Ishikawa (cell line): ENCODE results near the gene ARFGEF3.

Experiments
- CREB1 ChIP-seq: IDR thresholded peaks from 2 replicates; pipeline ENCODE4 v1.6.1; 2012; ENCODE audit warnings: low read depth
- NFIC ChIP-seq: IDR thresholded peaks from 2 replicates; pipeline ENCODE4 v1.6.1; 2012
- TAF1 ChIP-seq: IDR thresholded peaks from 2 replicates; pipeline ENCODE4 v1.6.1; 2012; ENCODE audit warnings: low read depth, mild to moderate bottlenecking
- TF ChIP-seq, protein P1 (sequence below): IDR thresholded peaks from 2 replicates; pipeline ENCODE4 v1.6.1; 2012
- TF ChIP-seq, protein P2 (sequence below): IDR thresholded peaks from 2 replicates; pipeline ENCODE4 v1.6.1; 2012; ENCODE audit warnings: low read depth, mild to moderate bottlenecking

DNA sequence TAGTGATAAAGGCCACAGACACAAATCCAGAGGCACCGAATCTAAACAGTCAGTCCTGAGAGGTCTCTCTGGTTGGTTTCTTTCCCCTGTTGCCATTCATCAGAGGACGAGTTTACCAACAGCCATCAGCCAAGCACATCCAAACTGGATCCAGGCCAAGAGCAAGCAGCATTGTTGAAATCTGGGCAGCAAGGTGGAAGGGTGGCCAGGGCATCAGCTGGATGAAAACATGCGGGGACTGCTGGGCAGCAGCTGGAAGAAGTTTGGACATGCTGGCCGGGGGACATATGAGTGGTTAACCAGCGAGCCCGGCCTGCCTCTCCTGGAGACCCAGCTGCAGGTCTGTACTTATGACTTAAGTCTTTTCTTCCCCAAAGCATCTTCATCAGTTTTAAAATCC lies 216.1 kb downstream of the ARFGEF3 start, which contains the start of gene SMIM28:
- TF ChIP-seq, protein P1, sequence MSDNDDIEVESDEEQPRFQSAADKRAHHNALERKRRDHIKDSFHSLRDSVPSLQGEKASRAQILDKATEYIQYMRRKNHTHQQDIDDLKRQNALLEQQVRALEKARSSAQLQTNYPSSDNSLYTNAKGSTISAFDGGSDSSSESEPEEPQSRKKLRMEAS = no peak
- TF ChIP-seq TAF1 (no peak), CREB1 (no peak), NFIC (no peak)
- TF ChIP-seq, protein P2, sequence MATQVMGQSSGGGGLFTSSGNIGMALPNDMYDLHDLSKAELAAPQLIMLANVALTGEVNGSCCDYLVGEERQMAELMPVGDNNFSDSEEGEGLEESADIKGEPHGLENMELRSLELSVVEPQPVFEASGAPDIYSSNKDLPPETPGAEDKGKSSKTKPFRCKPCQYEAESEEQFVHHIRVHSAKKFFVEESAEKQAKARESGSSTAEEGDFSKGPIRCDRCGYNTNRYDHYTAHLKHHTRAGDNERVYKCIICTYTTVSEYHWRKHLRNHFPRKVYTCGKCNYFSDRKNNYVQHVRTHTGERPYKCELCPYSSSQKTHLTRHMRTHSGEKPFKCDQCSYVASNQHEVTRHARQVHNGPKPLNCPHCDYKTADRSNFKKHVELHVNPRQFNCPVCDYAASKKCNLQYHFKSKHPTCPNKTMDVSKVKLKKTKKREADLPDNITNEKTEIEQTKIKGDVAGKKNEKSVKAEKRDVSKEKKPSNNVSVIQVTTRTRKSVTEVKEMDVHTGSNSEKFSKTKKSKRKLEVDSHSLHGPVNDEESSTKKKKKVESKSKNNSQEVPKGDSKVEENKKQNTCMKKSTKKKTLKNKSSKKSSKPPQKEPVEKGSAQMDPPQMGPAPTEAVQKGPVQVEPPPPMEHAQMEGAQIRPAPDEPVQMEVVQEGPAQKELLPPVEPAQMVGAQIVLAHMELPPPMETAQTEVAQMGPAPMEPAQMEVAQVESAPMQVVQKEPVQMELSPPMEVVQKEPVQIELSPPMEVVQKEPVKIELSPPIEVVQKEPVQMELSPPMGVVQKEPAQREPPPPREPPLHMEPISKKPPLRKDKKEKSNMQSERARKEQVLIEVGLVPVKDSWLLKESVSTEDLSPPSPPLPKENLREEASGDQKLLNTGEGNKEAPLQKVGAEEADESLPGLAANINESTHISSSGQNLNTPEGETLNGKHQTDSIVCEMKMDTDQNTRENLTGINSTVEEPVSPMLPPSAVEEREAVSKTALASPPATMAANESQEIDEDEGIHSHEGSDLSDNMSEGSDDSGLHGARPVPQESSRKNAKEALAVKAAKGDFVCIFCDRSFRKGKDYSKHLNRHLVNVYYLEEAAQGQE = no peak
